Transverse colon (tissue), 4 donors: Measurements from ENCODE around the gene MBNL1. TPM values are rescaled to one million over a fixed set of nuclear protein-coding genes. Genes with fewer than 3 reads are reported as not detected.

Source experiments
- DNase-seq: peaks from one replicate; pipeline ENCODE4 v3.0.0-alpha.2; 2019
- H3K27ac ChIP-seq, 4 donors: fragments of 200-600 bp; sonication (generic); 2 replicates each; pipeline ENCODE4 v1.5.1; 2016 to 2018; ENCODE audit warnings: inconsistent platforms in 4 of 4
- H3K27me3 ChIP-seq: fragments of 200-600 bp; sonication (generic); 2 replicates; pipeline ENCODE4 v1.5.1; 2017; ENCODE audit warnings: inconsistent platforms
- H3K36me3 ChIP-seq, 4 donors: fragments of 200-600 bp; sonication (generic); 2 replicates each; pipeline ENCODE4 v1.5.1; 2017 to 2019; ENCODE audit warnings: inconsistent platforms in 4 of 4
- H3K4me1 ChIP-seq, 4 donors: fragments of 200-600 bp; sonication (generic); 2 replicates each; pipeline ENCODE4 v1.5.1; 2017 to 2020; ENCODE audit warnings: inconsistent platforms in 4 of 4
- H3K4me3 ChIP-seq, 4 donors: fragments of 200-600 bp; sonication (generic); 1 replicate in 1 of 4; 2 replicates in 3 of 4; pipeline versions ENCODE4 v1.5.1 to v1.6.1; 2017 to 2019; ENCODE audit warnings: inconsistent platforms in 4 of 4
- H3K9me3 ChIP-seq, 2 donors: fragments of 200-600 bp; sonication (generic); 2 replicates each; pipeline ENCODE4 v1.5.1; 2017 to 2019; ENCODE audit warnings: inconsistent platforms in 2 of 2
- EP300 ChIP-seq: sonication (generic); formaldehyde crosslinking; IDR thresholded peaks from one replicate; pipeline ENCODE4 v1.6.1; 2017; ENCODE audit warnings: antibody characterized with exemption, low read depth
- POLR2A ChIP-seq: fragments of 450-650 bp; IDR thresholded peaks from one replicate; pipeline ENCODE4 v1.6.1; 2016; ENCODE audit warnings: antibody characterized with exemption, mild to moderate bottlenecking, moderate library complexity
- POLR2AphosphoS5 ChIP-seq, 3 donors: sonication (generic); formaldehyde crosslinking; IDR thresholded peaks; one replicate each; pipeline ENCODE4 v1.6.1; 2016; ENCODE audit warnings: antibody characterized with exemption in 3 of 3
- WGBS, 2 donors: methylation state at CpG; one replicate each; pipeline ENCODE4 v1.1.5; 2018; ENCODE audit warnings: low coverage in 1 of 2; 5-methylcytosine and 5-hydroxymethylcytosine counted together
- in situ Hi-C, 4 donors: fragments of 200-750 bp; cut with MboI; loops; one replicate each; pipeline versions ENCODE4 v1.15.0 to v1.15.1; 2017; ENCODE audit warnings: low sequenced_read_pairs in 3 of 4, low pct_ligation_motif_present in 1 of 4, low pct_unique_long_range_greater_than_20kb in 1 of 4
- intact Hi-C: fragments of 100-400 bp; cut with DNase I; formaldehyde crosslinking; loops from one replicate; pipeline ENCODE4 v1.15.1; 2023; ENCODE audit warnings: low total_unique reads
- total RNA-seq, 4 donors: library from RNA; depleted of rRNA; stranded (reverse); fragments of >200 nt; gene quantifications; one replicate each; pipeline ENCODE4 v1.1.0, GENCODE V29; 2016
- TF ChIP-seq, protein P1 (sequence below), 5 experiments: fragments of 200-600 bp in 3 of 5; fragments of 450-650 bp in 2 of 5; sonication (generic) in 3 of 5; IDR thresholded peaks; 1 replicate in 2 of 5; 2 replicates in 3 of 5; pipeline ENCODE4 v1.5.1; 2016 to 2017; ENCODE audit warnings: antibody characterized with exemption in 5 of 5, inconsistent platforms in 3 of 5, mild to moderate bottlenecking in 2 of 5, moderate library complexity in 1 of 5

Gene MBNL1
- total RNA-seq, 4 donors from 2014 or later = 232 to 658 (median 509) TPM

DNA sequence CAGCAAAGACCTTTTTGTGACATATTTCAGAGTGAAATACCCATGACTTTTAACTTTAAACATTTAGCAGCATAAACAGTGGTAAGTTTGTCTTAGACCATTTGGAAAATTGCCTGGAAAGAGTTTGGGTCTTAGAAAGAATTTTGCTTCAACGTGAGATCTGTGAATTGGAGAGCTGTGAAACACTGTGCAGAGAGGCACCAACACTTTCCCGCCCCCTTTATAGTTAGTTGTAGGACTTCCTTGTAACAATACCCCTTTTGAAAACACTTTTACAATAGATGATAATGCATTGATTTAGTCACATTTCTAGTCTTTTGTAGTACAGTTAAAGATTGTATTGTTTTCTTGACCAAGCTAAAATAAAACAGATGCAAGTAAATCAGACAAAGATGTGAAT is 43.5 kb upstream of the MBNL1 start:
- TF ChIP-seq EP300 (no peak), POLR2AphosphoS5 (IDR thresholded peaks at IDR 0.05) (no peak), POLR2A (no peak)
- TF ChIP-seq, protein P1, sequence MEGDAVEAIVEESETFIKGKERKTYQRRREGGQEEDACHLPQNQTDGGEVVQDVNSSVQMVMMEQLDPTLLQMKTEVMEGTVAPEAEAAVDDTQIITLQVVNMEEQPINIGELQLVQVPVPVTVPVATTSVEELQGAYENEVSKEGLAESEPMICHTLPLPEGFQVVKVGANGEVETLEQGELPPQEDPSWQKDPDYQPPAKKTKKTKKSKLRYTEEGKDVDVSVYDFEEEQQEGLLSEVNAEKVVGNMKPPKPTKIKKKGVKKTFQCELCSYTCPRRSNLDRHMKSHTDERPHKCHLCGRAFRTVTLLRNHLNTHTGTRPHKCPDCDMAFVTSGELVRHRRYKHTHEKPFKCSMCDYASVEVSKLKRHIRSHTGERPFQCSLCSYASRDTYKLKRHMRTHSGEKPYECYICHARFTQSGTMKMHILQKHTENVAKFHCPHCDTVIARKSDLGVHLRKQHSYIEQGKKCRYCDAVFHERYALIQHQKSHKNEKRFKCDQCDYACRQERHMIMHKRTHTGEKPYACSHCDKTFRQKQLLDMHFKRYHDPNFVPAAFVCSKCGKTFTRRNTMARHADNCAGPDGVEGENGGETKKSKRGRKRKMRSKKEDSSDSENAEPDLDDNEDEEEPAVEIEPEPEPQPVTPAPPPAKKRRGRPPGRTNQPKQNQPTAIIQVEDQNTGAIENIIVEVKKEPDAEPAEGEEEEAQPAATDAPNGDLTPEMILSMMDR (IDR thresholded peaks at IDR 0.05) = no peak
- Histone ChIP-seq H3K27ac (no peak overlapping the region), H3K36me3 (no peaks in the 10 kb centered on the region), H3K9me3 (no peaks in the 10 kb centered on the region), H3K27me3 (no peaks in the 10 kb centered on the region), H3K4me1 (peaks cover 0 to 19% (median 4%) of the 10 kb centered on the region in 4 donors), H3K4me3 (no peak overlapping the region)
- intact Hi-C loops (no loop called here), in situ Hi-C loops (no loop called here)
- WGBS, 2 donors = 51 to 54% methylated on average over 2 of the region's 2 CpGs
- DNase-seq = no peak

GRCh38 chr3:152226176-152226575 is 42.6 kb upstream of the MBNL1 start:
- in situ Hi-C loops (no loop called here), intact Hi-C loops (no loop called here)
- H3K27ac ChIP-seq = no peak overlapping the region
- no peaks in the 10 kb centered on the region for H3K36me3 ChIP-seq
- DNase-seq = no peak
- no peaks in the 10 kb centered on the region for H3K9me3 ChIP-seq
- H3K4me3 ChIP-seq = no peak overlapping the region
- H3K4me1 ChIP-seq = peaks cover 0 to 19% (median 4%) of the 10 kb centered on the region in 4 donors
- 91 to 95% methylated on average over 2 of the region's 2 CpGs for WGBS, 2 donors
- H3K27me3 ChIP-seq = no peaks in the 10 kb centered on the region
- no peak for TF ChIP-seq POLR2AphosphoS5 (IDR thresholded peaks at IDR 0.05)
- TF ChIP-seq, protein P1 (IDR thresholded peaks at IDR 0.05) = no peak
- TF ChIP-seq EP300 = no peak

DNA sequence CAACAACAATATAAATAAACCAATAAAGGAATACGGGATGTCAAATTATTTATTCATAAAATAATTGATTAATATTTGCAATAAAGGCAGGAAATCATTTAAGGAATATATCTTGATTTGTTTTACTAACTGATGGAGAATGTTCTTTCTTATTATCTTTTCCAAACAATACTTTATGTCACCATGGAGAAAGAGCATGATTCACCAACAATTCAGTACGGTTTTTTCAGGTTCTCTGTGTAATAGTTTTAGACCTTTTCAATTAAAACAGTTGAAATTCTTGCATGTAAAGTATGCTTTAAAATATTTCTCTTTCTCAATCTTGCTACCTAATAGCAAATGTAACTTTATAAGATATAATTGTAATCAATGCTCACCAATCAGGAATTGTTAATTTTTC is 41.7 kb upstream of the MBNL1 start:
- TF ChIP-seq, protein P1 (IDR thresholded peaks at IDR 0.05) = no peak
- TF ChIP-seq EP300 = no peak
- TF ChIP-seq POLR2A = no peak
- no peaks in the 10 kb centered on the region for H3K27me3 ChIP-seq
- WGBS, 2 donors = 92% methylated on average over 2 of the region's 2 CpGs
- in situ Hi-C loops (no loop called here), intact Hi-C loops (no loop called here)
- no peaks in the 10 kb centered on the region for H3K9me3 ChIP-seq
- no peak for DNase-seq
- H3K36me3 ChIP-seq = no peaks in the 10 kb centered on the region
- no peak overlapping the region for H3K27ac ChIP-seq
- H3K4me3 ChIP-seq = no peak overlapping the region
- peaks cover 0 to 17% (median 4%) of the 10 kb centered on the region in 4 donors for H3K4me1 ChIP-seq

GRCh38 chr3:152229692-152230091 is 39.0 kb upstream of the MBNL1 start:
- H3K36me3 ChIP-seq = no peaks in the 10 kb centered on the region

More at GRCh38 chr3:152229692-152230091, 39.0 kb upstream of the MBNL1 start:
- no peak overlapping the region for H3K27ac ChIP-seq
- no peaks in the 10 kb centered on the region for H3K9me3 ChIP-seq
- H3K27me3 ChIP-seq = no peaks in the 10 kb centered on the region
- 77 to 100% methylated on average over 1 of the region's 1 CpG for WGBS, 2 donors
- peaks cover 0 to under 1% (median 0%) of the 10 kb centered on the region in 4 donors for H3K4me1 ChIP-seq
- in situ Hi-C loops (no loop called here), intact Hi-C loops (no loop called here)
- H3K4me3 ChIP-seq = no peak overlapping the region
- TF ChIP-seq EP300 = no peak
- TF ChIP-seq, protein P1 (IDR thresholded peaks at IDR 0.05) = no peak
- no peak for DNase-seq
